HG02610 (cell line): ENCODE data around the gene CDR2L.
"Not testable (repeated sequence)": the region's sequence is repeated elsewhere in the genome, so short reads cannot be mapped to it uniquely, and the experiment has no call there.

ENCODE experiments used
- ATAC-seq: cut with Tn5 transposase; IDR thresholded peaks from one replicate; pipeline ENCODE4 v1.9.1; 2021; ENCODE audit warnings: mild to moderate bottlenecking, moderate library complexity; ENCODE audit not compliant: unreplicated experiment

The CDR2L gene

DNA sequence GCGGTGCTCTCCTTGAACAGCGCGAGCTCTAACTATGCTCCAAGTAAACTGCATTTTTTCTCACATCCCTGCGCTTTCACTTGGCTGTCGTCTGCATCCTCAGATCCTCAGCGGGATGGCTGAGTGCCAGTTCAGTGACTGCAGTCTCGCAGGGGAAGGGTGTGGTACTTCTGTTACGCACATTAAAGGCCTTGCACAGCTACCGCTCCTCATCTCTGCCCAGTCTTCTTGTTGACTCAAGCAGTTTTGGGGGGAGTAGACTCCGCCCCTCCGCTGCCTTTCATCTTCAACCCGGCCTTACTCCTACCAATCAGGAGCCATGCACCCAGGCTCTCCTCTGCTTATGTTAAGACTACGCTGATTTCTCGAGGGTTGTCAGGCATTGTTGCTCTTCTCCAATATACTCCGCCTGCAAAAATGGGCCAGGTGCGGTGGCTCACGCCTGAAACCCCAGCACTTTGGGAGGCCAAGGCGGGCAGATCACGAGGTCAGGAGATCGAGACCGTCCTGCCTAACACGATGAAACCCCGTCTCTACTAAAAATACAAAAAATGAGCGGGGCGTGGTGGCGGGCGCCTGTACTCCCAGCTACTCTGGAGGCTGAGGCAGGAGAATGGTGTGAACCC, 49.3 kb downstream of the CDR2L start:
- ATAC-seq = no peak

DNA sequence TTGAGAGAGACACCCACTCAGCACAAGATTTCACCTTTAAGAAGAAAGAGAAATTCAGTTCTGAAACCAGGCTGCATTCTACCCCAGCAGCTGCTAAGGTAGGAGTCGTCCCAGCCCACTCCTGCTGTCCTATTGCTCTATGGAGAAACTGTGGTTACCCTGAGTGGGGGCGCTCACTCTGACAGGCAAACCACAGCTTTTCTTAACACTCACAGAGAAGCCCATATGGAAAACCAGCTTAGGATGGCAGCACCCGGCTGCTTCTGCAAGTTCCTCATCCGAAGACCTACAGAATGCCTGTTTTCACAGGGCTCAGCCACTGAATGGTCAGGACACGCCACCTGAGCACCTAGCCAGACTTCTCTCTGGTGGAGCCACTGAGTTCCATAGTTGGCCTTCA, 51.8 kb downstream of the CDR2L start:
- no peak for ATAC-seq

DNA sequence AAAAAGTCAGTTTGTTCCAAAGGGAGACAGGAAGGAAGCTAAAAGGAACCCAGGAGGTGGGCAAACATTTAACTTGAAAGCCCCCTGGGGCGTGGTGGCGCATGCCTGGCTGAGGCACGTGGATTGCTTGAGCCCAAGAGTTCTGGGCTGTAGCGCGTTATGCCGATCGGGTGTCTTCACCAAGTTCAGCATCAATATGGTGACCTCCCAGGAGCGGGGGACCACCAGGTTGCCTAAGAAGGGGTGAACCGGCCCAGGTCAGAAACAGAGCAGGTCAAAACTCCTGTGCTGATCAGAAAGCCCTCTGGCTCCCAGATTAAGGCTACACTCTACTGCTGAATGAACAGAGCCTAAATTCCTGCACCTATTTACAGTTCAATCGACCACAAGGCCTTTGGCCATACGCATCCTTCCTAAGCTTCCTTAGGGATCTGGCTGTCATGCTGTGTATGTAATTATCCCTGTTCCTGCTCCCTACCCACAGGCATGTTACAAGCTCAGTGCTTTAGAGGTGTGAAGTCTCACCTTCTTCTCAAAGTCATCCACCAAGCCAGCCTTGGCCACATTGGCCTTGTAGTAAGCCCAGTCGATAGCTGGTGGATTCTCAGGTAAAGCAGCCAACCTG, 54.3 kb downstream of the CDR2L start:
- no peak for ATAC-seq

DNA sequence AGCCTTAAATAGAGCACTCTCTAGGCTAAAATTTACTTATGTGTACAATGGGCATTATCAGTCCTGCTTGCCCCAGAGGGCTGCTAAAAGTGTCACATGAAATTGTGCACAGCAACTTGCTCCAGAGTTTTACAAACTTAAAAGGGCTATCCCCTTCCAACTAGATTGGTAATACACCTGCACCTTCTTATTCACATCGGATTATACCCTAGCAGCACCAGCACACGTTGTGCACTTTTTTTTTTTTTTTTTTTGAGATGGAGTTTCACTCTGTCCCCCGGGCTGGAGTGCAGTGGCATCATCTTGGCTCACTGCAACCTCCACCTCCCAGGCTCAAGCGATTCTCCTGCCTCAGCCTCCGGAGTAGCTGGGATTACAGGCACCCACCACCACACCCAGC, 56.4 kb downstream of the CDR2L start:
- ATAC-seq = not testable (repeated sequence)

DNA sequence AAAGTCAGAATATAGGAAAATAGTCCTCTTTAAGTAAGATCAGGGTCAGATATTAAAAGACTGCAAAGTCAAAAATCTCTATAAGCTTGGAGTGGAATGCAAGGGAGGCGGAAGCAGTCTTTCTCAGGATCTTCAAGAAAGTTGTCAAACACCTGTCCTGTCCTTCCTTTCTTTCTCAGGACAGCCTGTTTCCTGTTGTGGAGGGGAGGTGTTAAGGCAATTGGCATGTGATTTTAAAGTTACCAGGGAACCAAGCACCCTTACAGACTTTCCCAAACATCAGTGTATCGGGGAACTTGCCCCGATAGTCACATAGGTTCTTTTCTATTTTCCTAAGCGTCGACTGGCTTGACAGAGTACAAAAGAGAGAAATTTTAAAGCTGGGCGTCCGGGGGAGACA, 57.3 kb downstream of the CDR2L start:
- no peak for ATAC-seq

DNA sequence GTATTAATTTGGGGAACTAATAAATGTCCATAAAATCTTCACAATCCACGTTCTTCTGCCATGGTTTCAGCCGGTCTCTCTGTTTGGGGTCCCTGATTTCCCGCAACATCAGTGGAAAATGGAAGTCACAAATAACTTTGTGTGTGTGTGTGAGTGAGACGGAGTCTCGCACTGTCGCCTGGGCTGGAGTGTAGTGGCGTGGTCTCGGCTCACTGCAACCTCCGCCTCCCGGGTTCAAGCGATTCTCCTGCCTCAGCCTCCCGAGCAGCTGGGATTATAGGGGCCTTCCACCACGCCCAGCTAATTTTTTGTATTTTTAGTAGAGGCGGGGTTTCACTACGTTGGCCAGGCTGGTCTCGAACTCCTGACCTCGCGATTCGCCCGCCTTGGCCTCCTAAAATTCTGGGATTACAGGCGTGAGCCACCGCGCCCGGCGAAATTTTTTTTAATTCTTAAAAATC, 58.5 kb downstream of the CDR2L start:
- ATAC-seq = not testable (repeated sequence)

DNA sequence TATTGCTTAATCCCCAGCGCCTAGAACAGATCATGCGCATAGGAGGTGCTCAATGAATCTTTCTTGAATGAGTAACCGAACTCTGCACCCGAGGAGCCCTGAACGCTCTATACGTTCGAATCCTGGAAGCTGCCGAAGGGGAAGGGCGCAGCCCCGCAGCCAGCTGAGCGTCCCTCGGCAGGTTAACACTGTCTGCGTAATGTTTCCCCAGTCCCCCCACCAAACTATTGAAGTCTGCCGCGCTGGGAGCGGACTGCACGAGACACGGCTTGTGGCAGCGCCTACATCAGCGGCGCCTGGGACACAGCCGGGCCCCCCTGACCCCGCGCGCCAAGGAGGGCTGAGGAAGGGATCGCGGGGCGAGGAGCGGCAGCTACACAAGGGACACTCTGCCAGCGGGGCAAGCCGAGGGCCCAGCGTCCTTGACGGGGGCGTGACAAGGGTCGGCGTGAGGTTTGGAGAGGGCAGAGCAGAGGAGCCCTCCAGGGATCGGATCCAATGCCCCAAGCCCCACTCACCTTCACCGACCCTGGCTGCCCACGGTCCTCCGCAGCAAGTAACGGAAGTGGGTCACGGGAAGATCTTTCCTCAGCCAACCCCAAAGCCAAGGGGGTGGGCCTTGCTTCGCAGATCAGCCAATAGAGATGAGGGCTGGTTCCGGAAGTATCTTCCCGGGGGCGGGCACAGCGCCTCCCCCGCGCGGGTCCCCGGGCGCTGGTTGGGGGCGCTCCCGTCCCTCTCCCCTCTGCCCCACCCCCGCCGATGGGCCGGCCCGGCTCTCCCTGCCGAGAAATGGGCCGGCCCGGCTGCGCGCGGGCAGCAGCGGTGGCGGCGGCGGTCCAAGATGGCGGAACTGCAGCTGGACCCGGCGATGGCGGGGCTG, 59.2 kb downstream of the CDR2L start, which contains the start of the genes ATP5PD and KCTD2:
Gene ATP5PD, minus strand, starts transcription at position 563 of the 883 bp plus-strand sequence. CDS start 4,319 bp downstream, outside the sequence.
Gene KCTD2, plus strand, starts transcription at position 819 of the 883 bp plus-strand sequence. Its CDS starts 26 bp downstream, at position 845.
- ATAC-seq = peak; percentile 95

DNA sequence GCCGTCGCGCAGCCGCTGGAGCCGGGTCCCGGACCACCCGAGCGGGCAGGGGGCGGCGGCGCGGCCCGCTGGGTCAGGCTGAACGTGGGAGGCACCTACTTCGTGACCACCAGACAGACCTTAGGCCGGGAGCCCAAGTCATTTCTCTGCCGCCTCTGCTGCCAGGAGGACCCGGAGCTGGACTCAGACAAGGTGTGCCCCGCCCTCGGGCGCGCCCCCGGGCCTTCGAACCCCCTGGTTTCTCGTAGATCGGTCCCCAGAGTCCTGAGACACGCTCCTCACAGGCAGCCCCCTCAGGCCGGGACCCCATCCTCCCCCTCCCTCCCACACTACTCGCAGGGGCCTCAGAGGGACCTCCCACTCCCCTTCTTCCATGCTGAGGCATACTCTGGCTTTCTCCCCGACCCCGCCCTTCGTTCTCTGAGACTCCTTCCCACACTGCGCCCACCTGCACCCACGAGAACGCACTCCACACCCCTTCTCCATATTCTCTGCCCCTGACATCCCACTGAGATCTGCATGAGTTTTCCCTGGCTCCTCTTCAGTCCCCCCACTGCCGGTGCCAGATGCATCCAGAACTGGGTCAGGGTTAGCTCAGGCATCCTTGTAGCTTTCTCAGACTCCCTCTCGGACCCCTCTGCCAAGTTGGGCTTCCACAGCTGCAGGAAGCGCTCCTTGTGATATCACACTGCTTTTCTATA, 60.1 kb downstream of the CDR2L start:
- ATAC-seq = peak; percentile 13

DNA sequence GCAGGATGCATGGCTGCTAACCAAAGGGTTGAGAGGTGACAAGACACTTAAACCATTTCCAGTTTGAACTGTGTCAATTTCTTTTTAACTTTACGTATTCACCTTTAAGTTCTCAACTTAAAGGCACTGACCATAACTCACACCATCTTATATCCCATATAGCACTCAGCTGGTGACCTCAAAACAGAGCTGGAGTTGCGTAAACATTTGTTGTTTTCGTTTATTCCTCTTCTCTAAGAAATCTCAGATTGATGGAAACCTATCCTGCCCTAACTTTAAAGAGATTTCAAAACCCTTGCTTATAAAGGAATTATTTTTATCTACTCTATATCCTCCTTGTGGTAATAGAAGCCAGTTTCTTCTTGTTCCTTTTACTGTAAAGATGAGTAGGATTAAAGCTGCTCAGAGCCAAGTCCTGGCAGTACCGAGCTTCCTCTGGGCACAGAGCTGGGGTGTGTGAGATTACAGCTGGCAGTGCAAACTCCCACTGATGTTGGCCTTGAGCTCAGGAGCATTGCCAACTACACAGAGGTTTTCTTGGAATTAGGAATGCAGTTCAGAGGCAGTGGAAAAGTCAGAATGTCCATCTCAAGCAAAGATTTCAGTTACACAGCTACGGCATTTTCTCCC, 60.9 kb downstream of the CDR2L start:
- no peak for ATAC-seq

DNA sequence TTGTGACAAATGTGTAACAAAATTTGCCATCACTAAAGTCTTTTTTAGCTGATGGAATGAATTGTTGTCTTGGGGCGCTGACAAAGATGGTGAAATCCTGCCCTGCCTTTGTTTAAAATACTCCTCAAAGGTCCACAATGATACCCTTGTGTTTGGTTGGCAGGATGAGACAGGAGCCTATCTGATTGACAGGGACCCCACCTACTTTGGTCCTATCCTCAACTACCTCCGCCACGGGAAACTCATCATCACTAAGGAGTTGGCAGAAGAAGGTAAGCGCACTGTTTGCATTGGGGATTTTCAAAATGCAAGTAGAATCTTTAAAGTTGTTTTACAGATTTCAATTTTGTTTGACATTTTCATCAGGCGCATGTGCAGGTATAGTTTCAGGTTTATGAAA, 61.6 kb downstream of the CDR2L start:
- no peak for ATAC-seq

DNA sequence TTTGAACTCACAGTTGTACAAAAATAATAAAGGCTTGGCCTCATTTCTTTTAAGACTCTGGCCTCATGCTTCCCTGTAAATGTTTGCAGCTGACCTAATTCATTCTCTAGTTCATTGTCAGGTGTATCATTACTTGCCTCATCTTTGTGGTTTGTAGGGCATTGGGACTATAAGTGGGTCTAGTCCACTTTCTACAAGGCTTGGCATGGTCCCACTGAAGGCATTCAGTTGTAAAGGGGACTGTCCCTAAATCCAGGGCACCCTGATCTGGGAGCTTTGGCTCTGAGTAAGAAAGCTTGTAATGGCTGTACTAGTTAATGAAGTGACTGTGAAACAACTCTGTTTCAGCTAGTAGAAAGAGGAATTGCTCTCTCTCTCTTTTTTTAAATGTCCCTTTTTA, 62.3 kb downstream of the CDR2L start:
- ATAC-seq = no peak

DNA sequence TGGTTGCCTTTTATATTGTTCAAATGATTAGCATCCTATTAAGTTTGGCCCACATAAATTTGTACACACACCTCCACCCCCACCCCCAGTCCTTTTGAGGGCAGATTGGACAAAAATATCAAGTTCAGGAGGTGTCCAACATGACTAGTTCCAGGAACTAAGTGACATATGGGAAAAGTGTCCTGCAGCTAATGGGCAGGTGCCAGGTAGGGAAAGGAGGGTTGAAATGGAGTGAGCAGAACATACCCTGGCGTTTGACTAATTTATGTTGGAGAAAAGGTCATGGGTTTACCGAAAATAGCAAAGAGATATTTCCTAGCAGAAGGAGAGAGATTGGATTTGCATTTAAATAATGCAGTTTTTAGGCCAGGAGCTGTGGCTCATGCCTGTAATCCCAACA, 64.5 kb downstream of the CDR2L start:
- no peak for ATAC-seq
